CD4-positive, alpha-beta T cell treated with Interleukin-4 for 4 hours (primary cell): ENCODE measurements around the gene HPCAL1.

Experiments
- DNase-seq: peaks from one replicate; pipeline ENCODE4 v3.0.0-alpha.2; 2020

The HPCAL1 gene

GRCh38 chr2:10408649-10409579, 106.2 kb downstream of the HPCAL1 start:
- DNase-seq, result peak; percentile 81

- DNase-seq, result no peak
Measured at GRCh38 chr2:10410001-10410822, 107.5 kb downstream of the HPCAL1 start.

- DNase-seq, result no peak
Measured at GRCh38 chr2:10410823-10411437, 108.2 kb downstream of the HPCAL1 start.

GRCh38 chr2:10411557-10411956, 108.9 kb downstream of the HPCAL1 start:
- DNase-seq, result no peak

- no peak for DNase-seq
Measured at GRCh38 chr2:10412380-10412779, 109.7 kb downstream of the HPCAL1 start.

GRCh38 chr2:10413503-10413902, 110.8 kb downstream of the HPCAL1 start:
- no peak for DNase-seq

GRCh38 chr2:10413991-10414451, 111.3 kb downstream of the HPCAL1 start:
- no peak for DNase-seq

GRCh38 chr2:10414591-10414990, 111.9 kb downstream of the HPCAL1 start:
- no peak for DNase-seq

GRCh38 chr2:10415048-10415447, 112.3 kb downstream of the HPCAL1 start:
- no peak for DNase-seq

GRCh38 chr2:10415640-10416039, 112.9 kb downstream of the HPCAL1 start:
- no peak for DNase-seq

- DNase-seq, result no peak
Measured at GRCh38 chr2:10417551-10418335, 115.0 kb downstream of the HPCAL1 start.

GRCh38 chr2:10419553-10420257, 117.0 kb downstream of the HPCAL1 start:
- DNase-seq, result no peak

GRCh38 chr2:10422251-10422650, 119.5 kb downstream of the HPCAL1 start:
- DNase-seq, result no peak

- no peak for DNase-seq
Measured at GRCh38 chr2:10422732-10423399, 120.2 kb downstream of the HPCAL1 start.

- no peak for DNase-seq
Measured at GRCh38 chr2:10423400-10423774, 120.7 kb downstream of the HPCAL1 start.

- DNase-seq, result no peak
Measured at GRCh38 chr2:10424051-10424450, 121.3 kb downstream of the HPCAL1 start.

GRCh38 chr2:10424916-10425505, 122.3 kb downstream of the HPCAL1 start:
- DNase-seq, result no peak

GRCh38 chr2:10425699-10426098, 123.0 kb downstream of the HPCAL1 start:
- no peak for DNase-seq

GRCh38 chr2:10426726-10427617, 124.3 kb downstream of the HPCAL1 start:
- no peak for DNase-seq

GRCh38 chr2:10427618-10427949, 124.9 kb downstream of the HPCAL1 start:
- no peak for DNase-seq
